Large intestine (tissue), 3 donors: ENCODE results near the gene PTPRN2. TPM values are rescaled to one million over a fixed set of nuclear protein-coding genes. Genes with fewer than 3 reads are reported as not detected.
"Not testable (repeated sequence)": the region's sequence is repeated elsewhere in the genome, so short reads cannot be mapped to it uniquely, and the experiment has no call there.

Source experiments
- DNase-seq, 2 donors: peaks; one replicate each; pipeline versions ENCODE4 v3.0.0 to v3.0.0-alpha.2; 2013
- H3K27ac ChIP-seq: one replicate; pipeline ENCODE4 v1.5.1; 2013; ENCODE audit warnings: low read length
- H3K27me3 ChIP-seq: 2 replicates; pipeline ENCODE4 v1.6.1; 2013; ENCODE audit warnings: low read length; ENCODE audit not compliant: control insufficient read depth, insufficient read depth
- H3K36me3 ChIP-seq: 2 replicates; pipeline ENCODE4 v1.6.1; 2013; ENCODE audit warnings: low read length; ENCODE audit not compliant: control insufficient read depth, insufficient read depth
- H3K4me1 ChIP-seq: one replicate; pipeline ENCODE4 v1.6.1; 2013; ENCODE audit warnings: low read length; ENCODE audit not compliant: control insufficient read depth, insufficient read depth
- H3K4me3 ChIP-seq: one replicate; pipeline ENCODE4 v1.5.1; 2013; ENCODE audit warnings: low read length
- H3K9me3 ChIP-seq: one replicate; pipeline ENCODE4 v1.6.1; 2013; ENCODE audit warnings: mild to moderate bottlenecking, low read depth, low read length, moderate library complexity; ENCODE audit not compliant: control insufficient read depth
- WGBS: methylation state at CpG from one replicate; pipeline ENCODE4 v1.1.5; 2013; ENCODE audit warnings: low lambda C conversion rate; ENCODE audit not compliant: insufficient coverage; 5-methylcytosine and 5-hydroxymethylcytosine counted together
- polyA plus RNA-seq: library from polyadenylated mRNA; unstranded; fragments of 120-200 nt; gene quantifications from one replicate; pipeline ENCODE4 v1.2.1, GENCODE V29; 2013

PTPRN2 gene
- polyA plus RNA-seq, 1 donor, result 13.4 TPM

- Histone ChIP-seq H3K9me3 (no peaks in the 10 kb centered on the region), H3K4me1 (no peaks in the 10 kb centered on the region), H3K4me3 (no peak overlapping the region), H3K36me3 (no peaks in the 10 kb centered on the region), H3K27ac (no peak overlapping the region), H3K27me3 (no peaks in the 10 kb centered on the region)
- no CpG with 5 or more reads among the region's 32 CpGs for WGBS
- DNase-seq, result no peak
Measured at GRCh38 chr7:157983502-157984422, 603.9 kb downstream of the PTPRN2 start.

- H3K27me3 ChIP-seq, result no peaks in the 10 kb centered on the region
- no peak overlapping the region for H3K27ac ChIP-seq
- DNase-seq, result no peak
- H3K36me3 ChIP-seq, result no peaks in the 10 kb centered on the region
- no peaks in the 10 kb centered on the region for H3K4me1 ChIP-seq
- no peak overlapping the region for H3K4me3 ChIP-seq
- H3K9me3 ChIP-seq, result no peaks in the 10 kb centered on the region
- WGBS, result no CpG with 5 or more reads among the region's 5 CpGs
Measured at GRCh38 chr7:157981778-157982177, 605.8 kb downstream of the PTPRN2 start.

- Histone ChIP-seq H3K4me1 (no peaks in the 10 kb centered on the region), H3K9me3 (no peaks in the 10 kb centered on the region), H3K27ac (no peak overlapping the region), H3K4me3 (no peak overlapping the region), H3K36me3 (no peaks in the 10 kb centered on the region), H3K27me3 (no peaks in the 10 kb centered on the region)
- DNase-seq, result no peak
- WGBS, result no CpG with 5 or more reads among the region's 9 CpGs
Measured at GRCh38 chr7:157980774-157981173, 606.8 kb downstream of the PTPRN2 start.

DNA sequence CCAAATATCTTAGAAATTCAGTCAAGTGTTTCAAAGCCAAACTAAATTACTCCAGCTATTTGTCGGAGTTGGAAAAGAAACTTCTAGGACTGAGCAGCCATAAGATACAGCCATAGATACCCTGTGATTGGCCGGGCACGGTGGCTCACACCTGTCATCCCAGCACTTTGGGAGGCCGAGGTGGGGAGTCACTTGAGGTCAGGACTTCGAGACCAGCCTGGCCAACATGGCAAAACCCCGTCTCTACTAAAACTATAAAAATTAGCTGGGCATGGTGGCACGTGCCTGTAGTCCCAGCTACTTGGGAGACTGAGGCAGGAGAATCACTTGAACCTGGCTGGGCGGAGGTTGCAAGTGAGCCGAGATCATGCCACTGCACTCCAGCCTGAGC is 607.3 kb downstream of the PTPRN2 start:
- not testable (repeated sequence) for DNase-seq, H3K27ac ChIP-seq
- 80% methylated on average over 2 of the region's 9 CpGs for WGBS

GRCh38 chr7:157979636-157980340 is 607.8 kb downstream of the PTPRN2 start:
- Histone ChIP-seq H3K4me1 (no peaks in the 10 kb centered on the region), H3K4me3 (no peak overlapping the region), H3K36me3 (no peaks in the 10 kb centered on the region), H3K27me3 (no peaks in the 10 kb centered on the region), H3K27ac (no peak overlapping the region), H3K9me3 (peaks cover 4% of the 10 kb centered on the region)
- no peak for DNase-seq
- WGBS, result no CpG with 5 or more reads among the region's 14 CpGs

More for the DNA sequence above, 607.3 kb downstream of the PTPRN2 start:
- H3K4me3 ChIP-seq, H3K36me3 ChIP-seq, H3K9me3 ChIP-seq, H3K4me1 ChIP-seq, H3K27me3 ChIP-seq: not testable (repeated sequence)

- no peaks in the 10 kb centered on the region for H3K4me1 ChIP-seq
- H3K27me3 ChIP-seq, result no peaks in the 10 kb centered on the region
- no peak for DNase-seq
- H3K27ac ChIP-seq, result no peak overlapping the region
- no peak overlapping the region for H3K4me3 ChIP-seq
- WGBS, result no CpG with 5 or more reads among the region's 12 CpGs
- H3K36me3 ChIP-seq, result no peaks in the 10 kb centered on the region
- peaks cover 15% of the 10 kb centered on the region for H3K9me3 ChIP-seq
Measured at GRCh38 chr7:157978766-157979165, 608.9 kb downstream of the PTPRN2 start.

DNA sequence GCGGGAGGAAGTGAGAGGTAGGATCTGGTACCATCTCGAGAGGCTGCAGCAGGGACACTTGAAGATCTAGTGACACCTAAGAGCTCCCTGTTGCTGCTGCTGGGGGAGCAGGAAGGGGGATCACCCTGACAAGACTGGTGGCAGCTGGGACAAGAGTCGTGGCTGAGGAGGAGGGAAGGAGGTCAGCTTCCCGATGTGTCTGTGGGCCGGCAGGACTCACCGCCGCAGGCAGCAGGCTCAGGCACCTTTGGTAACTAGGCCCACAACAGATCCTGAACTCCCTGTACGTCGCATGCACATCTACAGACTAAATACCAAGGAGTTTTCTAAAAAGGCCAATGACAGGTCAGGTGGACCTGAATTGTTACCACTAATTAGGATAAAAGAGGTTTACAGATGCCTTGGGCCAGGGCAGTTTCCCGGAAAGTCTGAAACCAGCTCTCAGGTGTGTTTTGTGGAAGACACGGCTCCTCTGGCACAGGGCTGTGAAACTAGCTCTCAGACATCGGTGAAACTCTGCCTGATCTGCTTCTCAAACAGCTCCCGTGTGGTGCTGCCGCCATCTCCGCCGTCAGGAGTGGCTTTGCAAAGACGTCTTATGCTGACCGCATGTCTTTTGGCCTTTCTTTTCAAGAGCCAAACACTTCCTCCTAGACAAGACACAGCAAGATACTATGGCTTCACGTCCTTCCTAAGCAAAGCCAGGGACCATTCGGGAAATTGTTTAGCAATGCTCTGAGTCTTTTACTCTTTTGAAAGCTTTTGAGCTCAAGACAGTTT is 609.7 kb downstream of the PTPRN2 start:
- 86% methylated on average over 1 of the region's 20 CpGs for WGBS
- Histone ChIP-seq H3K27me3 (no peaks in the 10 kb centered on the region), H3K4me1 (no peaks in the 10 kb centered on the region), H3K27ac (no peak overlapping the region), H3K9me3 (peaks cover 19% of the 10 kb centered on the region), H3K36me3 (no peaks in the 10 kb centered on the region), H3K4me3 (no peak overlapping the region)
- DNase-seq, result no peak

GRCh38 chr7:157977306-157977705 is 610.3 kb downstream of the PTPRN2 start:
- no peaks in the 10 kb centered on the region for H3K27me3 ChIP-seq
- WGBS, result no CpG with 5 or more reads among the region's 5 CpGs
- H3K4me1 ChIP-seq, result no peaks in the 10 kb centered on the region
- H3K36me3 ChIP-seq, result no peaks in the 10 kb centered on the region
- H3K9me3 ChIP-seq, result peaks cover 21% of the 10 kb centered on the region
- H3K27ac ChIP-seq, result no peak overlapping the region
- no peak for DNase-seq
- no peak overlapping the region for H3K4me3 ChIP-seq

- no CpG with 5 or more reads among the region's 10 CpGs for WGBS
- no peak overlapping the region for H3K4me3 ChIP-seq
Measured at GRCh38 chr7:157976406-157976805, 611.2 kb downstream of the PTPRN2 start.

More at GRCh38 chr7:157976406-157976805, 611.2 kb downstream of the PTPRN2 start:
- Histone ChIP-seq H3K27ac (no peak overlapping the region), H3K4me1 (no peaks in the 10 kb centered on the region), H3K9me3 (peaks cover 21% of the 10 kb centered on the region), H3K36me3 (no peaks in the 10 kb centered on the region), H3K27me3 (no peaks in the 10 kb centered on the region)
- DNase-seq, result no peak
